ENCODE results near the gene MAP3K14.
A peak's percentile ranks its signal among the peaks of the same experiment; 100 is the strongest.

Gene MAP3K14

GRCh38 chr17:45218895-45219661 lies 97.7 kb downstream of the MAP3K14 start:
- DNase-seq = peak; percentile 50

All from GDM1 (cell line).